Eye (tissue), 1 donor: Measurements from ENCODE around the gene RAP2C.
"Not testable (repeated sequence)": the region's sequence is repeated elsewhere in the genome, so short reads cannot be mapped to it uniquely, and the experiment has no call there.

ENCODE experiments used
- DNase-seq: peaks from one replicate; pipeline ENCODE4 v3.0.0-alpha.2; 2015

Gene RAP2C

GRCh38 chrX:132193872-132194574, 25.2 kb downstream of the RAP2C start:
- DNase-seq: no peak

DNA sequence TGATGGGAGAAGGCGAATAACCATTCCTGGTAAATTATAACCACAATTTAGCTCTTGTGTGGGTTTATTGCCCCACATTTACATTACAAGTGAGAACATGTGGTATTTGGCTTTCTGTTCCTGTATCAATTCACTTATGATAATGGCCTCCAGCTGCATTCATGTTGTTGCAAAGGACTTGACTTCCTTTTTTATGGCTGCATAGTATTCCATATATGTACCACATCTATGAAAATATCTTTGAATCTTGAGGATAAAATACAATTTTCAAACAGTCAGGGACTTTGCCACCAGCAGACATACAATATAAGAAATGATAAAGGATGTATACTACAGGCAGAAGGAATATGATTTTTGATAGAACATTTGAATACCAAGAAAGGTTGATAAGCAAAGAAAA, 27.3 kb downstream of the RAP2C start:
- DNase-seq: no peak

- no peak for DNase-seq
Measured at GRCh38 chrX:132188175-132188574, 31.1 kb downstream of the RAP2C start.

GRCh38 chrX:132187451-132187850, 31.8 kb downstream of the RAP2C start:
- DNase-seq: no peak

DNA sequence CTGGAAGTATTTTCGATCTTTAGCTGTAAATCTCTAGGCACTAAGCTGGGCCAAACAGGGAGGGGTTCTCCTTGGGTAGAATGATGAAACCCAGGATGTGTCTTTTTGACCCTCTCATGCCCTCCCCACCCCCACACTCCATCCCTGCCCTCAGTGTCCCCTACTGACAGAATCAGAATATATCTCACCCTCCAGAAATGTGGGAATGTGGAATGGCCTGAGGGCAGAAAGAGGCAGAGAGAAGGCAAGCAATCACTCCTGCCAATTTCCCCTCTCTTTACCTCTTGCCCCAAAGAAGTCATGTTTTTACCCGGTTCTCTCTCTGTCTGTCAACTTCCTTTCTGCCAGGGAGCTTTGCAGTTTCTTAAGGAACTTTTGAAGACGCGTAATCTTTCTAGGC, 34.4 kb downstream of the RAP2C start:
- DNase-seq: no peak

DNA sequence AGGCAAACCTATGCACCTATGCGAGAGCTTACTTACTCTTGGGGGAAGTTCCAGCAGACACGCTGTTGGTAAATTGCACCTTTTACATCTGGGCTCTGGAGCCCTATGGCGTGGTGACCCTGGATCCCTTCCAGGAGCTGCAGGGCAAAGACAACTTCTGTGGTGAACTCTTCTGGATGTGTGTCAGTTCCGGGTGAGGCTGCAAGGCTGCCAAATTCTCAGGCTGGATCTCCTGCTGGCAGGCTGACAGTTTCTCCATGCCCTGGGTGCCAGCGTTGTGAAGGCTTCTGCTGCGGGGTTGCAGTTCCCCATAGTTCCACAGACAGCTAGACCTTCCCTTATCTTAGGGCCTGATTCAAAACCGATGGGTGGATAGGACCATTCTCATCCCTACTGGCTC, 37.9 kb downstream of the RAP2C start:
- DNase-seq: no peak

DNA sequence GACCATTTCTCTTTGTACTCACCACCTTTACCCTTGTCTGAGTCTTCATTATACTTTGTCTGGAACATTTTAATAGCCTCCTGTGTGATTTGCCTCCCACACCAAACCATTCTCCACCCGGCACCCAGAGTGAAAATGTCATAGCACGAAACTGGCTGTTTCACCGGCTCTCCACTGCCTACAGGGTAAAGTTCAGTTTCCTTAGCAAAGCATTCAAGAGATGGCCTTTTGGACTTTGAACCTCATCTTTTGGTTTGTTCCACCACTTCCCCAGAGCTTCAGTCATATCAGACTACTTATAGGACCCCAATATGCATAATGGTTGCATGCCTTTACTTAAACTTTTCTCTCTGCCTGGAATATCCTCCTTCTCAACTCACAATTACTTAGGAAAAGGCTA, 38.3 kb downstream of the RAP2C start:
- DNase-seq: no peak

DNA sequence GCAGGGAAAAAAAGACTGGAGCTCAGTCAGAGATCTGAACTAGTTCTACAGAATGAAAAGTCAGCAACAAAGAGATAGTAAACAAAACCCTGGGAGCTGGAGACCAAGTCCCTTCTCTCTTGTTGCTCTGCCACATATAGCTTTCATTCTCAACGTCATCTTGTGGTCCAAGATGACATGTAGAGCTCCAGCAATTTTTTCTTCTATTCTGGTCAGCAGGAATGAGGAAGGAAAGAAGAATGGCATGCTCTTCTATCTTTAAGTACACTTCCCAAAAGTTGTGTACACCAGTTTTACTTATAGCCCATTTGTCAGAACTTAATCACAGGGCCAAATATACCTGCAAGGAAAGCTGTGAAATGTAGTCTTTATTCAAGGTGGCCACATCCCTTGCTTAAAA, 45.6 kb downstream of the RAP2C start:
- DNase-seq: no peak

GRCh38 chrX:132171881-132172280, 47.4 kb downstream of the RAP2C start:
- no peak for DNase-seq

DNA sequence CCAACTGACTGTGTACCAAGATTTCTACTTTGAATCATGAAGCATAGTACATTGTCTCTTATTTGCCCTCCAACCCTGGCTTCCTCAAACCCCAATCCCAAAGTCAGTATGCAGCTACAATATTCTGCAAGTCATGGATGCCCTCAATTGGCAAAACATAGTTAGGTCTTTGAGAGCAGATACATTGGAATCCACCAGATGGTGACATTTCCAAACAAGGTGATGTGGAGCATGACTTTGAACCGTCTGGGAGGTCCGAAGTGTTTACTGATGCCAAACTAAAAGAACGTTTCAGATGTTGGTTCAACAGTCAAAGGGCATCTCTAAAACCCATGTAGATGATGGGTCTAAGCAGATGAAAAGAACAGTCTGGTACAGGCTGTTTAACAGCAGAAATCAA, 47.8 kb downstream of the RAP2C start:
- no peak for DNase-seq

DNA sequence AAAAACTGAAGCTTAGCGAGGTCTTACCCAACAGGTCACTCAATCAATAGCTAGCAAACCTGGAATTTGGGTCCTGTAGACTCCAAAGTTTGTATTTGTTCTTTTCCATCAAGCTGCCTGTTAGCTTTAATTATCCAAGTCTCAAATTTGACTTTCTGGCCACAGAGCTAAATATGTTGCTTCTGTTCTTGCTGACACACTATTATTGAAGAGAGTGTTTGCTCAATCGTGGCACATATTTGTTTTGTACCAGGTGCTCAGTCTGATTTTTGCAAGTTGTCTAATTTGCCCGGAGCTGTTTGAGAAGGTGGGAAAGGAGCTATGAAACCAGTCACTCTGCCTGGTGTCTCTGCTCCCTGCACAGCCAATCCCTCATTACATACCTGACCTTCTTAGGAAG, 49.7 kb downstream of the RAP2C start:
- no peak for DNase-seq

DNA sequence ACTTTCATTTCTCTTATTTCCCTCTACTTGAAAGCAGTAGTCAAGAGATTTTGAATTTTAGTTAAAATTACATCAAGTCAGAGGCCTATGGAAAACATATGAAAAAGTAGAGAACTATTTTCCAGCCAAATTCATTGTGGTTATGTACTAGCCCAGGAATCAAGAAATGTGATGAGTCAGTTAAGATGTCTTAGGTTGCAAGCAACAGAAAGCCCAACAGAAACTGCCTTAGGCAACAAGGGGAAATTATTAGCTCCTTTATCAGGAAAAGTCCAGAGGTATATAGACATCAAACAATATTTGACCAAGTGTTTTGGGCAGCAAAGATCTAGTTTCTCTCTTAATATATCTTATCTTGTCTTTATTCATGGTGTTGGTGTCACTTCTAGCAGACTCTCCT, 53.6 kb downstream of the RAP2C start:
- no peak for DNase-seq

GRCh38 chrX:132165005-132165404, 54.2 kb downstream of the RAP2C start:
- no peak for DNase-seq

GRCh38 chrX:132163094-132163493, 56.2 kb downstream of the RAP2C start:
- DNase-seq: not testable (repeated sequence)

- no peak for DNase-seq
Measured at GRCh38 chrX:132153166-132153565, 66.1 kb downstream of the RAP2C start.
